ENCODE data around the gene MACROH2A1.

Gene MACROH2A1

DNA sequence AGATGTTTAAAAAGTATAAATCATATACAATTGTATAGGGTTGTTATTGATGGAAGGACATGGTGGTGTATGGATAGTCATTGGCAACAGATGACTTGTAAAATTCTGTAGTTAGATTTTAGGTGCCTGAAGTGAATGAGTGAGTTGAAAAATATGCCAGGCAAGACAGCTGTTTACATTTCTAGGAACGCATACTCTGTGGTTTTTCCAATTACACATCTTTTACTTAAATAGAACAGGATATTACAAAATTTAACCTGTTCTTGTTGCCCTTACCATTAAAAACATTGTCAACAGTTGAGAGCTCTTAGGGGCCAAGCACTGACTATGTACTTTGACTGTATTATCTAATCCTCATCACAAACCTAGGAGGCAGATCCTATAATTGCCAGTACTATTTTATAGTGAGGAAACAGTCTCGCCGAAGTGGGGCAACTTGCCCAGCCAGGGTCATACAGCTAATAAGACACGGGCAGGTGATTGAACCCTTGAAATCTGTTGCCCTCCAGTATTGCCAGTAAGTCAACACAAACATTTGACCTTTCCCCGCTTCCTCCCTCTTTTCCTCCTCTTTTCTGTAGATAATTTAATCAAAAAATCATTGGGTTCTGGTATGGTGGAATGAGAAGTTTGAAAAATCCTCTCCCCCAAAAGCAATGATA is 88.6 kb downstream of the MACROH2A1 start:
- no peak for DNase-seq

DNA sequence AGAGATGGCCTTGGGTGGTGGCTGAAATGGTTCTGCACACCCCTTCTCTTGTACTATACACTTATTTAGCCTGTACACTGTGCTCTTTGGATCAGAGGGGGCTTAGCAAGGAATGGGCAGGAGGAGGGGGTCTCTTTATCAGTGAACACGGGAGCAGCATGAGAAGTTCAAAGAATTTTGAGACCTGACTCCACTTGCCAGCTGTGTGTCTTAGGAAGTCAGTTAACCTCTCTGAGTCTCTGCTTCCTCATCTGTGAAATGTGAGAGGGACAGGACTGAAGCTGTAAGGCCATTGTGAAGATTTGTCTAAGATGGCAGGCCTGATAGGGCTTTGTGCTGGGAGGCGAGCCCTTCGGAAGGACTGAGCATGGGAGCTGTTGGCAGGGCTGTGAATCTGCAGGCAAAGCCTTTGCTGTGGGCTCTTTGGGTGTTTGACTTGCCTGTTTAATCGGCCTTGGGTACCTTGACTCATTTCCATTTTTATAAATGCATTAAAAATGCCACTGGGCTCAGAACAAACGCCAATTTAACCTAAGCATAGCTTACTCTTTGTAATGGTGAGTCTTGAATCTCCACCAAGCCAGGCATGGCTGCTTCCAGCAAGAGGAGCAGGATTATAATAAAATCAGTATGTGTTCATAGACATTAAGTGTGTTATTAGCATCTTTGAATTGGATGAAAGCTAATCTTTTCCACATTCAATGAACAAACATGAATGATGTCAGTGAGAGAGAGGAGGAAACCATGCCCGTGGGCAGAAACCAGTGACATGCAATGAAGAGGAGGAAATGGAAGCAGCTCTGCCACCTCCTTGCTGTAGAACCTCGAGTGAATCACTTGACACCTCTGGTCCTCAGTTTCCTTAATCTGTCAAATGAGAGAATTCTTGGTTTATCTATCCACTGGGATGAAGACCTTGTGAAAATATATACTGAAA is 89.4 kb downstream of the MACROH2A1 start:
- DNase-seq = no peak

GRCh38 chr5:135308752-135309151 is 90.3 kb downstream of the MACROH2A1 start:
- DNase-seq = no peak

DNA sequence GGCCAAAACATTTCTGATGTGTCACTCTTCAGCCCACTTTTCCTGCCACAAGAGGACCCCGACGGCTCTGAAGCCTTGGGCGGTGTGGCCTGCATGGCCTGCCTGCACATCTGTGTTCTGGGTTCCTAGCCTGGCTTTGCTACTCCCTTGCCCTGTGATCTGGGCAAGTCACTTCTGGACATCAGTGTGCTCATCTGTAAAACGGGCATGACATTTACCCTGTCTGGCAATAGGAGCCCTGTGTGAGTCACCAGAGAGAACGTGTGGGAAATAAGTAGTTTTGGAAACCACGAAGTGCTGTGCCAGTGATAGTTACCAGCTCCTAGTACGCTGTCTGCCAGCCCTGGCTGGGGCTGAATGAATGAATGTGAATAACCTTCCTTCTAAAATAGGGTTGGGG is 90.8 kb downstream of the MACROH2A1 start:
- no peak for DNase-seq

DNA sequence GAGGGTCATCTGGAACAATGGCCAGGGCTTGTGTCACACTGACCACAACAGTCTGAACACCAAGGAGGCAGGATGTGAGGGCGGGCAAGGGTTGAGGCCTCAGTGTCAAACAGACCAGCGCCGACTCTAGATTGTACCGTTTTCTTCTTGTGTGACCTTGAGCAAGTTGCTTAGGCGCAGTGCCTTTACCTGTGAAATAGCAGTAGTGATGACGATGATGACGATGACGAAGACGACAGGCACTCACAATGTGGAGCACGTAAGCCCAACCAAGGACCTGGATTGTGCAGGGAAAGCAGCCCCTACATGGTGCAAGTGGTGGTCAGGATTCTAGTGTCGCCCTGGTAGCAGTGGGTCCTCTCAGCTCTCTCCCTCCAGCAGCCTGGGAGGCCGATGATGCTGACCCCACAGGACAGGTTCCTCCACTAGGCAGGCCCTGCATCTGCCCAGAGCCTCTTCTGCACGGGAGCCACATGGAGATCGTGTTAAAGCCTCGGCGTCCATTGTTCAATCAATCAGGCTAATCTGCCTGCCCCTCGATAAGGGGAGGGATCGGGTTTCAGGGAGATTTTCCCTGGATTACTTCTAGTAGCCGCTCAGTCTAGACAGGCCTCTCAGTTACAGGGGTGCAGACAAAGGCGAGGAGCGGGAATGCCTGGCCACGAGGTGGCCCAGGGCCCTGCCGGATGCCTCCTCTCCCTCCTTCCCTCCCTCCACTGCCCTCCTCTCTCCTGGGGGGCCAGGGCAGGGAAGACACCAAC is 91.7 kb downstream of the MACROH2A1 start:
- no peak for DNase-seq

- DNase-seq = no peak
Measured at GRCh38 chr5:135306557-135306956, 92.5 kb downstream of the MACROH2A1 start.

DNA sequence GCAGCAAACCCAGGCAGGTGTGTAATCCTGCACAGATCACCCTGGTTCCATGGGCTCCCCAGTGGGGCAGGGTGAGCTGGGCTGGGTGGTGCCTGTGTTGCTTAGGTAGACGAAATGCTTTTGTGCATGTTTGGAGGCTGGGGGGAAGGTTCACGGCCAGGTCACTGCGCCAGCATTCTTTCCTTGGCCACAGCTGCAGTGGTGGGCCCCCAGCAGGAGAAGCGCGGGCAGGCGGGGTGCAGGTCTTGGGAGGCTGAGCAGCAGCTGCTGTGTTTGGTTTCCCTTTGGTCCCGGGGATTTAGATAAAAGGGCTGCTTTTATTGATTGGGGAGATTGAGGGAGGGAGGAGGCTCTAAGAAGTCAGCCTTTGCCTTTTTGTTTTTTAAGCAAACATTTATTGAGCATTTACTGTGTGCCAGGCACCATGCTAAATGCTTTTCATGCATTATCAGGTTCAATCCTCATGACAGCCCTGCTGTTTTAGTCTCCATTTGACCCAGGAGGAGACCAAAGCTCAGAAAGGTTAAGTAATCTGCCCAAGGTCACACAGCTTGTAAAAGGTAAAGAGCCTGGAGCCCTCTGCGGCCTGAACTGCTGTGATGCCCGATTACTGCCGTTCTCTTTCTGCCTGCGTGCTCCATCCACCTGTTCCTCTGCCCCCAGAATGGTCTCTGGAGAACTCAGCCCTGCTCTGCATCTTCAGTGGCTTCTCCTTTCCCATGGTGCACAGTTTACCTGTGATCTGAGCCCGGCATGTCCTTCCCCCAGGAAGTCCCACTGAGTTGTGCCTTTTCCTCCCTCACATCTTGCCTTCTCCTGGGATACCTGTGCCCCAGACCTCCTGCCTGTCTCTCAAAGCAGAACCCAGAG is 94.4 kb downstream of the MACROH2A1 start:
- DNase-seq = no peak

- no peak for DNase-seq
Measured at GRCh38 chr5:135303582-135304173, 95.4 kb downstream of the MACROH2A1 start.

GRCh38 chr5:135296900-135297816 is 101.9 kb downstream of the MACROH2A1 start:
- no peak for DNase-seq

DNA sequence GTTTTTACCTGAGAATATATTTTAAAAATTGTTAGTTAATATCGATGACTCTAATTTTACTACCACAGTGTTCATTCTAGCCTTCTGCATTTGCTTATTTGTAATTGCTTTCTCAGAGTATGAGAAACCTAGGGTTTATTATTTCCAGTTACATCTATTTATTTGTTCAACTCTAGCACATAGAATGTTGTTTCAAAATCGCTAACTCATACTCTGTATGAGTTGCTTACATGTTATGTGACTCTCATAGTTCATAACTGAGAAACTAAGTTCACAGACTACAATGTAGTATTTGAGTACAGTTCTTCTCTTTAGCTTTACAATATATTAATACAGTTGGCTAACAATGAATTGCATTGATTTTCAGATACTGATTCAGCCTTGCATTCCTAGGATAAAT is 103.2 kb downstream of the MACROH2A1 start:
- no peak for DNase-seq

- no peak for DNase-seq
Measured at GRCh38 chr5:135294793-135295192, 104.2 kb downstream of the MACROH2A1 start.

DNA sequence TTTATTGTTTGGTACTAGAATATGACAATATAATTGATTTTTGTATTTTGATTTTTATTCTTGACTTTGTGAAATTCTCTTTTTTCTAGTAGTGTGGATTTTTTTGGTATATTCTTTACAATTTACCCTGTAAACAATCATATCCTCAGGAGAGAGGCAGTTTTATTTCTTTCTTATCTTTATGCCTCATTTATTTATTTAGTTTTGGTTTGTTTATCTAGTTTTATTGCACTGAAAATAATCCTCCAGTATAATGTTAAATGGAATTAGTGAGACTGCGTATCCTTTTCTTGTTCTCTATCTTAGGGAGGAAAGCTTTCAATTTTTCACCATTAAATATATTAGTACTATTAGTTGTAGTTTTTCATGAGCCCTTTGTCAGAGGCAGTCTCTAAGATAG is 109.4 kb downstream of the MACROH2A1 start:
- DNase-seq = no peak

- DNase-seq = no peak
Measured at GRCh38 chr5:135287551-135287950, 111.5 kb downstream of the MACROH2A1 start.

Data from DMS153 (cell line).